ENCODE results near the gene ABCD2.
"Not testable (repeated sequence)": the region's sequence is repeated elsewhere in the genome, so short reads cannot be mapped to it uniquely, and the experiment has no call there.

DNA sequence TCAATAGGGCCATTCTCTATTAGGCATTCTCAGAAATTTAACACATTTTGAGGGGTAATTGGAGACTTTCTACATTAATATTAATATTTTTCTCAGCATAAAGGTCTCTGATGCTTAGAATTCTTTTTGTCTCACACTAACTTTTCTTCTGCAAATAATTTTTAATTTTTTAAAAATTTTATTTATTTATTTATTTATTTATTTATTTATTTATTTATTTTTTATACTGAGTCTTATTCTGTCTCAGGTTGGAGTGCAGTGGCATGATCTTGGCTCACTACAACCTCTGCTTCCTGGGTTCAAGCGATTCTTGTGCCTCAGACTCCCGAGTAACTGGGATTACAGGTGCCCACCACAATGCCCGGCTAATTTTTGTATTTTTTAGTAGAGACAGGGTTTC lies 17.7 kb downstream of the ABCD2 start:
- not testable (repeated sequence) for TF ChIP-seq POLR2A (IDR thresholded peaks at IDR 0.05)
- TF ChIP-seq, protein P1, sequence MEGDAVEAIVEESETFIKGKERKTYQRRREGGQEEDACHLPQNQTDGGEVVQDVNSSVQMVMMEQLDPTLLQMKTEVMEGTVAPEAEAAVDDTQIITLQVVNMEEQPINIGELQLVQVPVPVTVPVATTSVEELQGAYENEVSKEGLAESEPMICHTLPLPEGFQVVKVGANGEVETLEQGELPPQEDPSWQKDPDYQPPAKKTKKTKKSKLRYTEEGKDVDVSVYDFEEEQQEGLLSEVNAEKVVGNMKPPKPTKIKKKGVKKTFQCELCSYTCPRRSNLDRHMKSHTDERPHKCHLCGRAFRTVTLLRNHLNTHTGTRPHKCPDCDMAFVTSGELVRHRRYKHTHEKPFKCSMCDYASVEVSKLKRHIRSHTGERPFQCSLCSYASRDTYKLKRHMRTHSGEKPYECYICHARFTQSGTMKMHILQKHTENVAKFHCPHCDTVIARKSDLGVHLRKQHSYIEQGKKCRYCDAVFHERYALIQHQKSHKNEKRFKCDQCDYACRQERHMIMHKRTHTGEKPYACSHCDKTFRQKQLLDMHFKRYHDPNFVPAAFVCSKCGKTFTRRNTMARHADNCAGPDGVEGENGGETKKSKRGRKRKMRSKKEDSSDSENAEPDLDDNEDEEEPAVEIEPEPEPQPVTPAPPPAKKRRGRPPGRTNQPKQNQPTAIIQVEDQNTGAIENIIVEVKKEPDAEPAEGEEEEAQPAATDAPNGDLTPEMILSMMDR (IDR thresholded peaks at IDR 0.05): not testable (repeated sequence)
